Measurements from ENCODE around the gene GLTPD2. TPM values are rescaled to one million over a fixed set of nuclear protein-coding genes. Genes with fewer than 3 reads are reported as not detected.

Gene GLTPD2
- total RNA-seq, 6 experiments from 2014 or later: 20.6 to 97.4 (median 60.9) TPM

- H3K36me3 ChIP-seq: no peaks in the 10 kb centered on the region
- no peak overlapping the region for H3K27ac ChIP-seq
- 28% methylated on average over 5 of the region's 5 CpGs for WGBS (ENCODE audit: insufficient coverage, low coverage, low lambda C conversion rate, missing lambda C conversion rate)
- H3K4me1 ChIP-seq: peaks cover 0 to 6% (median 0%) of the 10 kb centered on the region in 4 donors
- H3K9me3 ChIP-seq: no peaks in the 10 kb centered on the region
- peak in 2 of 4 donors; percentile 53 to 61 for ATAC-seq
- H3K4me3 ChIP-seq: no peak overlapping the region
- TF ChIP-seq POLR2A (IDR thresholded peaks at IDR 0.05) (no peak), CTCF (IDR thresholded peaks at IDR 0.05) (no peak)
- H3K27me3 ChIP-seq: no peaks in the 10 kb centered on the region
- intact Hi-C loops (cut with DNase I): no loop called here
- no peak for DNase-seq
These were observed 36.8 kb upstream of the GLTPD2 start for GRCh38 chr17:4751932-4752331.

- Histone ChIP-seq H3K9me3 (no peaks in the 10 kb centered on the region), H3K4me1 (peaks cover 0 to 6% (median 0%) of the 10 kb centered on the region in 4 donors), H3K27me3 (no peaks in the 10 kb centered on the region), H3K27ac (no peak overlapping the region), H3K4me3 (no peak overlapping the region), H3K36me3 (no peaks in the 10 kb centered on the region)
- TF ChIP-seq POLR2A (IDR thresholded peaks at IDR 0.05) (no peak), CTCF (IDR thresholded peaks at IDR 0.05) (no peak)
- no peak for ATAC-seq
- WGBS (ENCODE audit: insufficient coverage, low coverage, low lambda C conversion rate, missing lambda C conversion rate): 100% methylated on average over 1 of the region's 1 CpG
- intact Hi-C loops (cut with DNase I): no loop called here
- DNase-seq: no peak
These were observed 35.4 kb upstream of the GLTPD2 start for GRCh38 chr17:4753392-4753791.

- ATAC-seq: peak; percentile 88 to 94 (median 90)
These were observed 29.0 kb upstream of the GLTPD2 start for GRCh38 chr17:4759776-4760236.

GRCh38 chr17:4764595-4764994 is 24.2 kb upstream of the GLTPD2 start:
- peak; percentile 8 to 53 (median 30) for ATAC-seq
- WGBS (ENCODE audit: insufficient coverage, low coverage, low lambda C conversion rate, missing lambda C conversion rate): 56% methylated on average over 3 of the region's 3 CpGs
- intact Hi-C loops (cut with DNase I): no loop called here

More at GRCh38 chr17:4759776-4760236, 29.0 kb upstream of the GLTPD2 start:
- peak overlapping the region; percentile 58 to 73 (median 71) for H3K27ac ChIP-seq
- H3K9me3 ChIP-seq: no peaks in the 10 kb centered on the region
- no peaks in the 10 kb centered on the region for H3K27me3 ChIP-seq
- WGBS (ENCODE audit: insufficient coverage, low coverage, low lambda C conversion rate, missing lambda C conversion rate): 8% methylated on average over 10 of the region's 10 CpGs
- H3K4me1 ChIP-seq: peaks cover 0 to 6% (median 2%) of the 10 kb centered on the region in 4 donors
- intact Hi-C loops (cut with DNase I): no loop called here
- no peaks in the 10 kb centered on the region for H3K36me3 ChIP-seq
- no peak overlapping the region for H3K4me3 ChIP-seq
- DNase-seq: peak in 1 of 3 donors; percentile 69
- TF ChIP-seq CTCF (IDR thresholded peaks at IDR 0.05): no peak
- TF ChIP-seq POLR2A (IDR thresholded peaks at IDR 0.05): peak; percentile 47

More at GRCh38 chr17:4764595-4764994, 24.2 kb upstream of the GLTPD2 start:
- Histone ChIP-seq H3K9me3 (no peaks in the 10 kb centered on the region), H3K4me1 (peaks cover 0 to 3% (median 0%) of the 10 kb centered on the region in 4 donors), H3K4me3 (no peak overlapping the region), H3K27ac (peak overlapping the region in 1 of 3 donors; percentile 40), H3K36me3 (no peaks in the 10 kb centered on the region), H3K27me3 (no peaks in the 10 kb centered on the region)
- TF ChIP-seq CTCF (IDR thresholded peaks at IDR 0.05) (no peak), POLR2A (IDR thresholded peaks at IDR 0.05) (peak; percentile 39)
- no peak for DNase-seq

Measured in right lobe of liver (tissue), 6 donors.